Neural progenitor cell (in vitro differentiated cells): ENCODE data around the gene SFXN5.

Experiments used
- CTCF ChIP-seq: fragments of 200-600 bp; sonication (generic); IDR thresholded peaks from 2 replicates; pipeline ENCODE4 v1.5.1; 2017; ENCODE audit warnings: antibody characterized with exemption, mild to moderate bottlenecking
- EZH2 ChIP-seq: fragments of 200-600 bp; sonication (generic); IDR thresholded peaks from 2 replicates; pipeline ENCODE4 v1.6.1; 2017; ENCODE audit warnings: antibody characterized with exemption, mild to moderate bottlenecking, moderate library complexity
- EZH2phosphoT487 ChIP-seq: fragments of 200-600 bp; sonication (generic); IDR thresholded peaks from 2 replicates; pipeline ENCODE4 v1.6.1; 2017; ENCODE audit warnings: antibody characterized with exemption

GRCh38 chr2:72932045-72932740 lies 139.3 kb downstream of the SFXN5 start:
- TF ChIP-seq CTCF, result no peak
- no peak for TF ChIP-seq EZH2
- TF ChIP-seq EZH2phosphoT487, result no peak
